HG02973 (cell line): Measurements from ENCODE around the gene NKD1.

Source experiments
- ATAC-seq: cut with Tn5 transposase; IDR thresholded peaks from one replicate; pipeline ENCODE4 v1.9.1; 2021; ENCODE audit warnings: moderate library complexity; ENCODE audit not compliant: unreplicated experiment

NKD1 gene

GRCh38 chr16:50627419-50627818, 79.2 kb downstream of the NKD1 start:
- no peak for ATAC-seq

DNA sequence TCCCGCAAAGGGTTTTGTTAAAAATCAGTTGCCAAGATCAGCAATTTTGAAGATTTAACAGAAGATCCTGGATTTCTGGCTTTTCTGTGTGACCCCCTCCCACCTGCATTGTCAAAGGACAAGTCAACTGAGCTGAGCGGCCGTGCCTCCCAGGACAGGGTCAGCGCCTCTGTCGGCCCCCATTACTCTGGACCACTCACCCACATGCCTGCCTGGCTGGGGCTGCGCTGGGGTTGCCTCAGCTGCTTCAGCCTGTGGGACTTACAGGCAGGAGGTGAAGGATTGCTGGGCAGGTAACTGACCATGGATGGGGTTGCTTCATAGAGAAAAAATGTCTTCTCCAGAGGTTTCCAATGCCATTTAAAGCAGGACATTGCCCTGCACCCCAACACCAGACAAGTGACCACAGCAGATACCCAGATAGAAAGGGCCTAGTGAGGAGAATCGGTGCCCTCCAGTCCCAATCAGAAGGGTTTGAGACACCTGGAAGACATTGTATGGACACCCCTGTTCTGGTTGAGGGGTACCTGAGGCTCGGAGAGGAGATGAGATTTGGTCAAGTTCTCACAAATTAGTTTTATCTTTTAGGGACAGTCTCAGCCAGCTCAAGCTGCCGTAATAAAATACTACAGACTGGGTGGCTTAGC, 80.1 kb downstream of the NKD1 start:
- ATAC-seq = no peak

GRCh38 chr16:50629334-50629733, 81.1 kb downstream of the NKD1 start:
- ATAC-seq = no peak

DNA sequence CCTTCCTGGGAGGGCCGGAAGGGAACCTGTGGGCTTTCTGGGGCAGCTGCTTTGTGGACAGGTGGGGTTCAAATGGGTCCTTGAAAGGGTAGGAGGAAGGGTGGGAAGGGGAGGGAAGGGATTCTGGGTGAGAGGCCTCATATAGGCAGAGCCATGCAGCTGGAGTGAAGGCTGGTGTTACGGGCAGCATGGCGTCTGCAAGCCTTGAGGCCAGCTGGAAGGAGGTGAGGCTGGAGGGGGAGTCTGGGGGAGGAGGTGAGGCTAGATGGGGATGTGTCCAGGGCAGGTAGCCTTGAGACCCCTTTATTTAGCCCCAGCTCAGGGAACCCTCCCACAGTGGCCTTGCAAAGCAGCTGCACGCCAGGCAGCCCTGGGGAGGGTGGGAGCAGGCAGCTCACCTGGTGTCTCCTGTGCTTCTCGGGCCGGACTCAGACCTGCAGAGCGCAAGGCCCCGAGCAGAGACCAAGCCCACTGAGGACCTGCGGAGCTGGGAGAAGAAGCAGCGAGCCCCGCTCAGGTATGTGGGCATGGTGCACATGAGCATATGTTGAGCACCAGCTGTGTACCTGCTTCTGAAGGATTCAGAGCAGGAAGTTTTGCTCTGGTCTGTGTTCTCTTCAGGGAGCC, 82.3 kb downstream of the NKD1 start:
- no peak for ATAC-seq

- no peak for ATAC-seq
Measured at GRCh38 chr16:50631249-50631984, 83.2 kb downstream of the NKD1 start.

DNA sequence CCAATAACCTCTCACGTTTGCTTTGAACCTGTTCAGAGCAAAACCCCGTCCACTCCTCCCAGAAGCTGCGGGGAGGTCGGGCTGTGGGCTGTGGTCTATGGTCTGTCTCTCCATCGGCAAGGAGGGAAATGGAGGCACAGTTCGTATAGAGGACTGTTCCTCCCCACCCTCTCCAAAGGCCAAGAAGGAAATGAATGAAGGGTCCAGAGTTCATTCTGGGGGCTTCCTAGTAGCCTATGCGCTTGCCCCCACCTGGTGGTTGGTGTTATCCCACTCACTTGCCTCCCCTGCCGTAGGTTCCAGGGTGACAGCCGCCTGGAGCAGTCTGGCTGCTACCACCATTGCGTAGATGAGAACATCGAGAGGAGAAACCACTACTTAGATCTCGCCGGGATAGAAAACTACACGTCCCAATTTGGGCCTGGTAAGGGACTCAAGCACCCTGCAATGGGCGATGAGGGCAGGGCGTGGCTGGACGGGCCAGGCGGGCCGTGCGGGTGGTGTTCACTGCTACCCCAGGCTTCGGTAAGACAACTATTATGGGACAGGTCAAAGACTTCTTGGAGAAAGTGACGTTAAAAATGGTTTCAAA, 83.9 kb downstream of the NKD1 start:
- ATAC-seq = no peak

- ATAC-seq = no peak
Measured at GRCh38 chr16:50632927-50633800, 85.0 kb downstream of the NKD1 start.

- no peak for ATAC-seq
Measured at GRCh38 chr16:50634090-50634489, 85.9 kb downstream of the NKD1 start.

GRCh38 chr16:50634947-50635346, 86.8 kb downstream of the NKD1 start:
- no peak for ATAC-seq

GRCh38 chr16:50635505-50636392, 87.6 kb downstream of the NKD1 start:
- ATAC-seq = no peak

GRCh38 chr16:50636753-50637374, 88.7 kb downstream of the NKD1 start:
- no peak for ATAC-seq

DNA sequence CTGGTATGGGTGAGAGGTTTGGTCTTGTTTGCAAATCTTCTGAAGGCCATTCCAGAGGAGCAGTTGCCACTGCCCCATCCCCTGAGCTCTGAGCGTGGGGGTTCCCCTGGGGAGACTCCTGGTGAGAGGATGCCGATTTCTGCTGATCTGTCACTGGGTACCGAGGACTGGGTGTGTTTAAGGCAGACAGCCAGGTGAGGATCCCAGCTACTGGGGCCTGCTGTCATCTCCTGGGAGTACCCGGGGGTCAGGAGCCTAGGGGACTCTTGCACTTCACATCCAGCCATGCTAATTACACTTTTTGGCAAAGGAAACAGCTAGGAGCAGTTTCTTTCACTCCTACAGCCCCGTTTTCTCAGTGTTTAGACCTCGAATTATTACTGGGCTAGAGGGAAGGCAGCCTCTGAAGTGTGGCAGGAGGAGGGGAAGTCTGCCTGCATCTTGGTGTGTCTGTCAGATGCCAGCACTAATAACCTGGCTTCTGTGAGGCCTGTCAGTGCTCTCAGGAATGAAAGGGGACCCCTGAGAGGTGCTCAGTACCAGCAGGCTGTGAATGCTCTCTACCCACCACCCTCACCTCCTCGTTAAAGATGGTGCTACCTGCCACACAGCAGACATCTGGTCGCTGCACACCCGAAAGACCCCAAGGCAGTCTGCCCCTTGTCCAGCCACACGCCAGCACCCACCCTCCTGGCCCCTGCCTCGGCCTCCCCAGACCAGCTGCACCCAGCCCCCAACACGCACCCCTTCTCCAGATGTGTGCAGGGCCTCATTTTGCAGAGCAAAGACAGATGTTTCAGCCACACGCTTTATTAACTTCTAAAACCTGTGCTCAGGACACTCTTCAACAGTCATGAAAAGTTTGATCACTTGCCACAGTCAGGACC, 89.8 kb downstream of the NKD1 start:
- no peak for ATAC-seq

DNA sequence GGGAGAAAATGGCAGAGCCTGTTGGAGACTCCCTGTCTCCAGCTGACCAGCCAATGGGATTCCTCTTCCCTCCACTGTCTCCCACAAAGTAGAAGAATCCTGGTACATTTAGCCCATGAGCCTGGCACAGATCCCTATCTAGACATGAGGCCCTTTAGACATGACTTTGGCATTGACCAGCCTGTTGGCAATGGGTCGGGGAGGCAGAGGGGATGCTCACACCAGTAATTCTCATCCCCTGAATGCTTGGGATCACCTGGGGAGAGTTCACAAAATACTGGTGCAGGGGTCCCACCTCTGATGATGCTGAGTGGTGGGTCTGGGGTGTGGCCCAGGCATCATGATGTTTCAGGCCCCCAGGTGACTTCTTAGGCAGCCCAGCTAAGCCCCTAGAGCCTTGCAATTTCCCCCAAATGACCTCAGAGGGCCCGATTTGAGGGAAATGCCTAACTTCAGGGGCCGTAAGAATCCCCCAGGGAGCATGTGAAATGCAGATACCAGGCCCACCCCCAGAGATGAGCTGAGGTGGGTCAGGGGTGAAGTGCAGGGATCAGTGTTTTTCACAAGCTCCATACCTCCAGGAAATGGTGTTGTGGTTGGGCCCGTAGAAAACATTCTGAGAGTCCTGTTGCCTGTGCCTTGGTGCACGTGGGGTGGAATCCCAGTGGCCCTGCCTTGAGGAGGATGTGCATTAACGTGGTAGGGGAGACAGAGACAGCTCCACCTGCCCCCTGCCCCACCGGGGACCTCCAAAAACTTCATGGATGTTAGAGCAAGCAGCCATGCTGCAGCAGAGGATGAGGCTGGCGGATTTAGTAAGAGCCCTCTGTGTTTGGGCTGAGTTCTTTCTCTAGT, 90.8 kb downstream of the NKD1 start:
- ATAC-seq = no peak

- ATAC-seq = no peak
Measured at GRCh38 chr16:50640391-50640790, 92.2 kb downstream of the NKD1 start.

- no peak for ATAC-seq
Measured at GRCh38 chr16:50640919-50641817, 93.0 kb downstream of the NKD1 start.

- no peak for ATAC-seq
Measured at GRCh38 chr16:50641818-50642187, 93.6 kb downstream of the NKD1 start.

DNA sequence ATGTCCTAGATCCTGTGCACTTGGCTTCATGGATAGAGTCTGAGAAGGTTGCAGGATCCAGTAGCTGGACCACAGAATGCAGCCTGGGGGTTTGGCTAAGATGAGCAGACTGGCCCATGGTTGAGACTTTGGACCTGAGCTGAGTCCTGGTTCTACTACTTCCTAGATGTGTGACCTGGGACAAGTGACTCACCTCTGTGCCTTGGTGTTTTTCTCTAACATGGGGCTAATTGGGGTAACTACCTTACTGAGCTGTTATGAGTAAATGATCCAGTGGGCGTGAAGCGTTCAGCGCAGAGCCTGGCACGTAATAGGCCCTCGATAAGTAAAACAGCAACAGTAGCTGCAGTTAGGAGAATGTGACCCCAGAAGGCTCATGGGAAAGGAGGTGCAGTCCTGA, 94.2 kb downstream of the NKD1 start:
- no peak for ATAC-seq
